Liver (tissue), 9 donors: ENCODE results near the gene C1QA. TPM values are rescaled to one million over a fixed set of nuclear protein-coding genes. Genes with fewer than 3 reads are reported as not detected.

ENCODE experiments used
- DNase-seq: peaks from one replicate; pipeline ENCODE4 v3.0.0-alpha.2; 2017; ENCODE audit warnings: low spot score
- H3K27ac ChIP-seq, 2 donors: one replicate each; pipeline ENCODE4 v1.7.0; 2013; ENCODE audit warnings: inconsistent platforms in 2 of 2, low read length in 2 of 2, control low read depth in 1 of 2, low read depth in 1 of 2, mild to moderate bottlenecking in 1 of 2
- H3K27me3 ChIP-seq, 4 donors: one replicate each; pipeline versions ENCODE4 v1.6.1 to v1.7.0; 2013; ENCODE audit warnings: low read length in 3 of 4, inconsistent platforms in 1 of 4, mild to moderate bottlenecking in 1 of 4, moderate library complexity in 1 of 4; ENCODE audit not compliant: control insufficient read depth in 4 of 4, insufficient read depth in 4 of 4
- H3K36me3 ChIP-seq, 4 donors: one replicate each; pipeline versions ENCODE4 v1.6.1 to v1.7.0; 2013; ENCODE audit warnings: low read length in 3 of 4, mild to moderate bottlenecking in 3 of 4, low read depth in 1 of 4, moderate library complexity in 1 of 4; ENCODE audit not compliant: control insufficient read depth in 4 of 4, insufficient read depth in 3 of 4
- H3K4me1 ChIP-seq, 4 donors: one replicate each; pipeline versions ENCODE4 v1.6.1 to v1.7.0; 2013; ENCODE audit warnings: low read length in 3 of 4, mild to moderate bottlenecking in 3 of 4, moderate library complexity in 1 of 4; ENCODE audit not compliant: control insufficient read depth in 4 of 4, insufficient read depth in 4 of 4
- H3K4me3 ChIP-seq, 3 donors: one replicate each; pipeline versions ENCODE4 v1.6.1 to v1.7.0; 2013; ENCODE audit warnings: low read length in 3 of 3, control low read depth in 1 of 3, low read depth in 1 of 3, mild to moderate bottlenecking in 1 of 3
- H3K9ac ChIP-seq, 2 donors: one replicate each; pipeline ENCODE4 v1.7.0; 2013; ENCODE audit warnings: low read length in 2 of 2, mild to moderate bottlenecking in 2 of 2, moderate library complexity in 2 of 2, control low read depth in 1 of 2, low read depth in 1 of 2
- H3K9me3 ChIP-seq, 4 donors: one replicate each; pipeline versions ENCODE4 v1.6.1 to v1.7.0; 2013; ENCODE audit warnings: low read length in 3 of 4; ENCODE audit not compliant: control insufficient read depth in 4 of 4
- CTCF ChIP-seq: fragments of 150-350 bp; IDR thresholded peaks from 2 replicates; pipeline ENCODE4 v1.5.1; 2017; ENCODE audit warnings: improper control_type of control experiment, low read depth, low read length; ENCODE audit not compliant: missing input control
- EGR1 ChIP-seq, 2 donors: IDR thresholded peaks; 2 replicates each; pipeline ENCODE4 v1.6.1; 2016 to 2018; ENCODE audit warnings: antibody characterized with exemption in 2 of 2, low read depth in 2 of 2
- FOXA1 ChIP-seq: IDR thresholded peaks from 2 replicates; pipeline ENCODE4 v1.6.1; 2016; ENCODE audit warnings: antibody characterized with exemption
- FOXA2 ChIP-seq: IDR thresholded peaks from 2 replicates; pipeline ENCODE4 v1.6.1; 2016; ENCODE audit warnings: antibody characterized with exemption
- JUND ChIP-seq, 2 donors: IDR thresholded peaks; 2 replicates each; pipeline ENCODE4 v1.6.1; 2016; ENCODE audit warnings: antibody characterized with exemption in 2 of 2
- MAX ChIP-seq: IDR thresholded peaks from 2 replicates; pipeline ENCODE4 v1.6.1; 2016; ENCODE audit warnings: antibody characterized with exemption
- NR2F2 ChIP-seq: IDR thresholded peaks from 2 replicates; pipeline ENCODE4 v1.6.1; 2016; ENCODE audit warnings: antibody characterized with exemption
- RAD21 ChIP-seq, 2 donors: IDR thresholded peaks; 2 replicates each; pipeline ENCODE4 v1.6.1; 2016; ENCODE audit warnings: antibody characterized with exemption in 2 of 2, mild to moderate bottlenecking in 2 of 2
- REST ChIP-seq: IDR thresholded peaks from 2 replicates; pipeline ENCODE4 v1.6.1; 2016; ENCODE audit warnings: antibody characterized with exemption, mild to moderate bottlenecking
- RXRA ChIP-seq, 2 donors: IDR thresholded peaks; 2 replicates each; pipeline ENCODE4 v1.6.1; 2017 to 2018; ENCODE audit warnings: antibody characterized with exemption in 2 of 2, mild to moderate bottlenecking in 1 of 2
- SP1 ChIP-seq: IDR thresholded peaks from 2 replicates; pipeline ENCODE4 v1.6.1; 2018; ENCODE audit warnings: antibody characterized with exemption, mild to moderate bottlenecking
- TAF1 ChIP-seq: conservative IDR thresholded peaks from 2 replicates; pipeline ENCODE4 v1.6.1; 2016; ENCODE audit warnings: antibody characterized with exemption, mild to moderate bottlenecking
- ZBTB33 ChIP-seq: IDR thresholded peaks from 2 replicates; pipeline ENCODE4 v1.6.1; 2016; ENCODE audit warnings: antibody characterized with exemption
- WGBS: extraction: QIAGEN DNeasy Blood & Tissue Kit; methylation state at CpG from one replicate; pipeline ENCODE4 v1.1.7; 2013; 5-methylcytosine and 5-hydroxymethylcytosine counted together
- polyA plus RNA-seq, 2 donors: library from polyadenylated mRNA; stranded (reverse) in 1 of 2; unstranded in 1 of 2; fragments of 200-250 nt in 1 of 2; fragments of >200 nt in 1 of 2; fragmentation: Nextera tagmentation in 1 of 2; extraction: Ambion mirVana in 1 of 2; gene quantifications; one replicate each; pipeline versions ENCODE4 v1.2.1 to v1.2.3, GENCODE V29; 2013 to 2015
- total RNA-seq, 2 donors: library from RNA; depleted of rRNA; stranded (reverse); fragments of >200 nt; gene quantifications; one replicate each; pipeline ENCODE4 v1.2.3, GENCODE V29; 2014
- donor health status: healthy.
- donor health status: healthy.
- donor health status: healthy.
- donor health status: healthy.
- donor health status: healthy.

The C1QA gene
- total and polyA plus RNA-seq, 4 donors, result 73.0 to 243 (median 94.6) TPM

GRCh38 chr1:22625262-22625925, 11.0 kb upstream of the C1QA start:
- no peak for DNase-seq
- no peaks in the 10 kb centered on the region for H3K36me3 ChIP-seq
- H3K4me1 ChIP-seq, result no peaks in the 10 kb centered on the region
- H3K9ac ChIP-seq, result no peak overlapping the region
- H3K27me3 ChIP-seq, result peaks cover 0 to 13% (median 5%) of the 10 kb centered on the region in 4 donors
- 43% methylated on average over 9 of the region's 9 CpGs for WGBS
- no peaks in the 10 kb centered on the region for H3K9me3 ChIP-seq
- H3K27ac ChIP-seq, result no peak overlapping the region
- H3K4me3 ChIP-seq, result no peak overlapping the region
- TF ChIP-seq CTCF (no peak), REST (peak; percentile 85)

GRCh38 chr1:22626237-22627157, 9.9 kb upstream of the C1QA start:
- H3K27ac ChIP-seq, result no peak overlapping the region
- no peaks in the 10 kb centered on the region for H3K9me3 ChIP-seq
- WGBS, result 21% methylated on average over 20 of the region's 20 CpGs
- no peaks in the 10 kb centered on the region for H3K4me1 ChIP-seq
- no peak overlapping the region for H3K9ac ChIP-seq
- peaks cover 0 to 13% (median 5%) of the 10 kb centered on the region in 4 donors for H3K27me3 ChIP-seq
- no peak for DNase-seq
- no peaks in the 10 kb centered on the region for H3K36me3 ChIP-seq
- TF ChIP-seq NR2F2 (no peak), TAF1 (no peak), REST (no peak), FOXA1 (no peak), SP1 (no peak), RXRA (IDR thresholded peaks at IDR 0.05) (no peak), MAX (no peak), RAD21 (IDR thresholded peaks at IDR 0.05) (no peak), EGR1 (IDR thresholded peaks at IDR 0.05; ENCODE audit: low read depth in 2 of 2) (no peak), ZBTB33 (no peak), FOXA2 (no peak), CTCF (no peak), JUND (IDR thresholded peaks at IDR 0.05) (no peak)
- no peak overlapping the region for H3K4me3 ChIP-seq
